VCaP (cell line): Measurements from ENCODE around the gene CBR3.

Experiments used
- H3K27ac ChIP-seq: fragments of 450-650 bp; 2 replicates; pipeline ENCODE4 v1.5.1; 2017
- CTCF ChIP-seq: fragments of 450-650 bp; conservative IDR thresholded peaks from 2 replicates; pipeline ENCODE4 v1.5.1; 2017; ENCODE audit warnings: mild to moderate bottlenecking, moderate library complexity

The CBR3 gene

GRCh38 chr21:36105327-36105842 is 29.5 kb upstream of the CBR3 start:
- TF ChIP-seq CTCF, result no peak
- no peak overlapping the region for H3K27ac ChIP-seq

- TF ChIP-seq CTCF, result no peak
- no peak overlapping the region for H3K27ac ChIP-seq
Measured at GRCh38 chr21:36109868-36110267, 25.0 kb upstream of the CBR3 start.

GRCh38 chr21:36111238-36111637 is 23.6 kb upstream of the CBR3 start:
- H3K27ac ChIP-seq, result no peak overlapping the region
- no peak for TF ChIP-seq CTCF

- TF ChIP-seq CTCF, result no peak
- peak overlapping the region; percentile 95 for H3K27ac ChIP-seq
Measured at GRCh38 chr21:36113647-36114428, 21.0 kb upstream of the CBR3 start.

- H3K27ac ChIP-seq, result no peak overlapping the region
- no peak for TF ChIP-seq CTCF
Measured at GRCh38 chr21:36115138-36115730, 19.6 kb upstream of the CBR3 start.

GRCh38 chr21:36117286-36117741 is 17.6 kb upstream of the CBR3 start:
- no peak overlapping the region; the same call in 1 of the 2 replicates for H3K27ac ChIP-seq
- no peak for TF ChIP-seq CTCF

- no peak for TF ChIP-seq CTCF
- H3K27ac ChIP-seq, result no peak overlapping the region
Measured at GRCh38 chr21:36120304-36120888, 14.5 kb upstream of the CBR3 start.
